H1 (cell line): ENCODE data around the gene SLC27A6. TPM values are rescaled to one million over a fixed set of nuclear protein-coding genes. Genes with fewer than 3 reads are reported as not detected.

ENCODE experiments used
- CBX8 ChIP-seq: fragments of 300-800, 300-1000 bp; sonication (generic); IDR thresholded peaks from 2 replicates; pipeline ENCODE4 v1.7.1; 2016; ENCODE audit warnings: low read depth, low read length, borderline replicate concordance
- GABPA ChIP-seq: IDR thresholded peaks from 2 replicates; pipeline ENCODE4 v1.6.1; 2011; ENCODE audit warnings: mild to moderate bottlenecking, low read length, moderate library complexity, borderline replicate concordance; ENCODE audit not compliant: insufficient read depth
- HDAC2 ChIP-seq, 2 experiments: fragments of 300-600 bp in 1 of 2; sonication (generic) in 1 of 2; IDR thresholded peaks; 2 replicates each; pipeline ENCODE4 v1.6.1; 2011 to 2012; ENCODE audit warnings: low read depth in 2 of 2, low read length in 2 of 2, mild to moderate bottlenecking in 2 of 2, moderate library complexity in 2 of 2, borderline replicate concordance in 1 of 2, inconsistent platforms in 1 of 2
- SIRT6 ChIP-seq: IDR thresholded peaks from one replicate; pipeline ENCODE4 v1.7.1; 2012; ENCODE audit warnings: low read length, inconsistent platforms
- SP1 ChIP-seq: IDR thresholded peaks from 2 replicates; pipeline ENCODE4 v1.6.1; 2011; ENCODE audit warnings: low read depth, low read length
- polyA plus RNA-seq, 7 experiments: library from polyadenylated mRNA; depleted of rRNA in 3 of 7; stranded (reverse) in 5 of 7; unstranded in 2 of 7; fragments of >200 nt in 5 of 7; fragments of 200-250 nt in 2 of 7; gene quantifications; 1 replicate in 5 of 7; 2 replicates in 1 of 7; 4 replicates in 1 of 7; pipeline versions ENCODE4 v1.2.1 to v1.2.3, GENCODE V29; 2011 to 2013; ENCODE audit warnings: missing spikeins in 2 of 7, mixed read lengths in 2 of 7
- total RNA-seq: library from RNA; stranded (reverse); fragmentation: NEBNext Ultra II Directional; extraction: Animal tissue kit (Norgen Biotek cat#: 25700); gene quantifications from 2 replicates; pipeline ENCODE4 v1.2.1, GENCODE V29; 2021
- TF ChIP-seq, protein P1 (sequence below), 3 experiments: IDR thresholded peaks; 1 replicate in 2 of 3; 2 replicates in 1 of 3; pipeline versions ENCODE4 v1.5.1 to v1.6.1; 2011; ENCODE audit warnings: low read length in 3 of 3, mild to moderate bottlenecking in 3 of 3, inconsistent platforms in 2 of 3, low read depth in 1 of 3, moderate library complexity in 1 of 3; ENCODE audit not compliant: insufficient read depth in 1 of 3; ENCODE audit errors: control extremely low read depth in 1 of 3

Gene SLC27A6
- total and polyA plus RNA-seq, 2 of the 8 experiments (the other 6 are each of a cell fraction or from before 2014, with no cell fraction given): 4.0 to 4.7 TPM

DNA sequence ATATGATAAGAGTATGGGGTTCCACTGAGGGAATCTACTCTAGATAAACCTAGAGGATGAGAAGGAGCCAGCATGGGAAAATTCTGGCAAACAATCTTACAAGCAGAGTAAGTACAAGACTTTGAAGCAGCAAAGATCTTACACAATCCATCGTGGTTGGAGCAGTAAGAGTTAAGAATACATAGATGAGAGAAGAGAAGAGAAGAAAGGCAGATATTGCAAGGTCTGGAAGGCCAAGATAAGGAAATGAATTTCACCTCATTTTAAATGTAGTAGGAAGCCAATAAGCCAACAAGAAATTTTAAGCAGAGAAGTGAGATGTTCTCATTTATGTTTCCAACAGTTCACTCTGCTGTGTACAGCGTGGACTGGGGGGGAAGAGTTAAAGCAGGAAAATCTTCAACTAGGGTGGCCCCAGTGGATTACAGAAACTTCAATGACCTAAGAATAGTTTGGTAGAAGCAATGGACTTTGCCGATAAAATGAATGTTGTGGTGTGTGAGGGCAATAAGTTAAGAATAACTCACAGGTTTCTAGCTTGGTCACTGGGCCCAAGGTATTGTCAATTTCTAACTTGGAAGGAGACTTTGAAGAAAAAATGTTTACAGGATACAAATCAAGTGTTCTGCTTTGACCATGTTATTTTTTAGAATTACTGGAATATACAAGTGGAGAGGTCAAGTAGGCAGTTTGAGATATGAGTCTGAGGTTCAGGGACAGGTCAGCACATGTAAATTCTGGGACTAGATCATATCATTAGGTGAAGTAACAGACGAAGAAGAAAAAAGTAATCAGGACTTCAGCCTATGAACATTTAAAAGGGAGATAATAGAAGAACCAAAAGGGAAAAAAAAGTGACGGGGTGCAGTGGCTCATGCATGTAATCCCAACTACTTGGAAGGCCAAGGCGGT lies 117.2 kb downstream of the SLC27A6 start (continued):
- TF ChIP-seq, protein P1, sequence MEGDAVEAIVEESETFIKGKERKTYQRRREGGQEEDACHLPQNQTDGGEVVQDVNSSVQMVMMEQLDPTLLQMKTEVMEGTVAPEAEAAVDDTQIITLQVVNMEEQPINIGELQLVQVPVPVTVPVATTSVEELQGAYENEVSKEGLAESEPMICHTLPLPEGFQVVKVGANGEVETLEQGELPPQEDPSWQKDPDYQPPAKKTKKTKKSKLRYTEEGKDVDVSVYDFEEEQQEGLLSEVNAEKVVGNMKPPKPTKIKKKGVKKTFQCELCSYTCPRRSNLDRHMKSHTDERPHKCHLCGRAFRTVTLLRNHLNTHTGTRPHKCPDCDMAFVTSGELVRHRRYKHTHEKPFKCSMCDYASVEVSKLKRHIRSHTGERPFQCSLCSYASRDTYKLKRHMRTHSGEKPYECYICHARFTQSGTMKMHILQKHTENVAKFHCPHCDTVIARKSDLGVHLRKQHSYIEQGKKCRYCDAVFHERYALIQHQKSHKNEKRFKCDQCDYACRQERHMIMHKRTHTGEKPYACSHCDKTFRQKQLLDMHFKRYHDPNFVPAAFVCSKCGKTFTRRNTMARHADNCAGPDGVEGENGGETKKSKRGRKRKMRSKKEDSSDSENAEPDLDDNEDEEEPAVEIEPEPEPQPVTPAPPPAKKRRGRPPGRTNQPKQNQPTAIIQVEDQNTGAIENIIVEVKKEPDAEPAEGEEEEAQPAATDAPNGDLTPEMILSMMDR (IDR thresholded peaks at IDR 0.05; ENCODE audit: control extremely low read depth in 1 of 3, insufficient read depth in 1 of 3, low read depth in 1 of 3, low read length in 3 of 3): no peak
- TF ChIP-seq GABPA: no peak
- TF ChIP-seq SP1: no peak
- no peak for TF ChIP-seq HDAC2 (IDR thresholded peaks at IDR 0.05; ENCODE audit: borderline replicate concordance in 1 of 2, low read depth in 2 of 2, low read length in 2 of 2)
- no peak for TF ChIP-seq CBX8
- TF ChIP-seq SIRT6: no peak

Other genes starting within 250 kb of the SLC27A6 start
- gene ISOC1, start 129.3 kb downstream of the SLC27A6 start, total RNA-seq: 27.7 and 30.3 TPM in 2 replicates
- gene ISOC1, start 129.3 kb downstream of the SLC27A6 start, polyA plus RNA-seq (2011; rRNA removed): 32.0 and 34.9 TPM in 2 replicates